GM18870 (cell line): ENCODE data around the gene RIIAD1.

ENCODE experiments used
- ATAC-seq: cut with Tn5 transposase; IDR thresholded peaks from one replicate; pipeline ENCODE4 v1.9.1; 2021; ENCODE audit warnings: moderate library complexity; ENCODE audit not compliant: unreplicated experiment

The RIIAD1 gene

DNA sequence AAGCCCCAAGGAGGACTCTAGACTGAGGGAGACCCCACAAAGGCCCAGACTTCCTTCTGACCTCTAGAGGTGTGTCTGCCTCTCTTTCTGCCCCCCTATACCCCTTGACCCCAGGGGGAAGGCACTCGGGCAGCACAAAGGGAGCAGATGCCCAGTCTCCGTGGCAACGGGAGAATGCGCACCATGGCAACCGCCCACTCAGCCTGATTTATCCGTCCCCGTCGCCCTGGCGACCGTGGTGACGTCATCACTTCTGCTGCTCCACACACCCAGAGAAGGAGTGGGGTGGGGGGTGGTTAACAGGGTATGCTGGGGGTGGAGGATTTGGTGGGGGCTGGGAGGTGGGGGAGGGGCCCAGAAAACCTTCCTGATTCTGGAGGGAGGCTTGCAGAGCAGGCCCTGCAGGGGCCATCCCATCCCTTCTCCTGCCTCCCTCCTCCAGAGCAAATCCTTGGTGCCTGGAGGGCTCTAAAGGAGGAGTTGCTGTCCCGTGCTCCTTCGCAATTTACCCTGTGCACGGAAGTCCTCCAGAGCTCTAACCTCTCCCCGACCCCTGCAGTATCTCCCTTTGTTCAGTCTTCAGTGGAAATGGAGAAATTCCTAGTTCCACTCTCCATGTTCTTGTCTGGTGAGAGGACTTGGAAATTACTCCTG, 11.0 kb upstream of the RIIAD1 start:
- no peak for ATAC-seq

DNA sequence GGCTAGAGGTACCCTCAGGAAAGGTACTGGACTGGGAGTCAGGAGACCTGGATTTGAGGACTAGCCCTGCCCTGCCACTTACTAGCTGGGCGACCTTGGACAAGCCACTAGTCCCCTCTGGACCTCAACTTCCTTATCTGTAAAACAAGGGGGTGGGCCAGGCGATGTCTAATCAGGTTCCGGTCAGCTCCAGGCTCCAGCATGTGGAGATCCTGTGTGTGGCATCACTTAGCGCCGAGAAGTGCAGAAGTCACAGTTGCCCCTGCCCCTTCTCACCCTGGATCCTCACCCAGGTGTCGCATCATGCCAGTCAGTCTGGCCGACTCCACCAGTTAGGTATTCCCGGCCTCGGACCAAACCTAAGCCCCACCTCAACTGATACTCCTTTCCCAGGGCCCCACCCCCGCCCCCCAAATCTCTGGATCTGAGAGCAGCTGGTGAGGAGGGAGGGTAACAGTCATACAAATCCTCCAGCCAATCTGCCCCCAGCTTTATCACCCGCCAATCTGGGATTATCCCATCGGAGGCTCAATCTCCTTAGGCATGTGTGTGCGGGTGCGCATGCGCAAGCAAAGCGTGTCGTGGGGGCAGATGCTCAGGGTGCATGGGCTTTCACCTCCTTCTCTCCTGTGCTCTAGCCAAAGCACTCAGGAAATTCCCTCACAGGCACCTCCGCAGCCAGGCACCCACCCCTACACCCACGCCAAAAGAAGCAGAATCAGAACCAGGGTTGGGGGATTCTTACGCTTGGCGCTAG, 10.1 kb upstream of the RIIAD1 start:
- no peak for ATAC-seq

GRCh38 chr1:151711951-151712350, 9.4 kb upstream of the RIIAD1 start:
- ATAC-seq: no peak

- no peak for ATAC-seq
Measured at GRCh38 chr1:151713044-151713443, 8.3 kb upstream of the RIIAD1 start.

- ATAC-seq: no peak
Measured at GRCh38 chr1:151713874-151714273, 7.4 kb upstream of the RIIAD1 start.

DNA sequence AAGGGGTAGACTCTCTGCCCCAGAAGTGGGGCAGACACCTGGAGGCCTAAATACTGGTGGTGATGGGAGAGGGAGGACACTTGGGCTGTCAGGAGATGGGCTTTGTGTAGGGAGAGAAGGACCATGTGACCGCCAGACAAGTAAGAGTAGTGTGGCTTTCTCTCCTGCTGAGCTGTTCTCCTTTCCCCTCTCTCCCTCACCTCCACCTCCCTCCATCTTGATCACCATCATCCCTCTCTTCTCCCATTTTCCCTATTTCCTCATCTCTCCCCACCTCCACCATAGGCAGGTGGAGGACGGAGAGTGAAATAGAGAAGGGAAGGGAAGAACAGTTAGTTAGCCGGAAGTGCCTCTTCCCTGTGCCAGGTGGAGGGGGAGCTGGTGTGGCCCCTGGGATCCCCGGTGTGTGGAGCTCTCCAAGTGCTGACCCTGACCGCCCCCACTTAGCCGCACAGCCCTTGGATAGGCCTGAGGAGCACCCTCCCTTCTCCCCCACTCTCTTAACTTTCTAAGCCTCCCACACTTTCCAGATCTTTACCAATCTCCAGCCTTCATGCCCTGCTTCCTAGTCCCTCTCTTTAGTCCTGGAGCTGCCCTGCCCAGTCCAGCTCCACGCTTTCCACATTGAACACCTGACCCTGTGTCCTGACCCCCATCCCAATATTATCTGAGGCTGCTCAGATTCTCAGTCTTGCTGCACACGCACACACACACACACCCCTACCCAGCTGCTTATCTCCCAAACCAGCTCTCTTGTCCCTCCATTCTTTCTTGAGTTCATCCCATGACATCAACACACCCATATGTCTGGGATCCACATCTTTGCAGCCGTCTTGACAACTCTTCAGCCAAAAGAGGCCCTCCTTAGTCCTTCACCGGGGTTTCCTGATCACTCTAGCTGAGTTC, 6.2 kb upstream of the RIIAD1 start:
- ATAC-seq: no peak

- ATAC-seq: no peak
Measured at GRCh38 chr1:151715726-151716404, 5.5 kb upstream of the RIIAD1 start.

DNA sequence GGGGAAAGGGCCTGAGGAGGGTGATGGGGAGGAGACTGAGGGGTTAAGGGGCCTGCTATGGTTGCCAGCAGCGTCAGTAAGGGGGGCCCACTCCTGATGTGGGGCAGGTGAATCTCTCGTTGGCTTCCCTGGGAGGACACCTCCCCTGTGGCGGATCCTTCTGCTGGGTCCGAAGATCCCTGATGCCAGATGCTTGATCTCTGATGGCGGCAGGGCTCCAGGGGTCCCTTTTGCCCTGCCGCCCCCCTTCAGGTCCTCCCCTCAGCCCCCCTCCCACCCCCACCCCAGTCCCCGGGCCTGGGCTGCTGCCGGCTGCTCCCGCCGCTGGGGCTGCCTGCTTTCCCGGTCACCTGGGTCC, 4.9 kb upstream of the RIIAD1 start:
- no peak for ATAC-seq

GRCh38 chr1:151716771-151717631, 4.3 kb upstream of the RIIAD1 start, which contains the start of gene CELF3:
Gene CELF3 (minus strand): TSS chr1:151716803. CDS start chr1:151716020, 783 bp downstream.
- no peak for ATAC-seq

DNA sequence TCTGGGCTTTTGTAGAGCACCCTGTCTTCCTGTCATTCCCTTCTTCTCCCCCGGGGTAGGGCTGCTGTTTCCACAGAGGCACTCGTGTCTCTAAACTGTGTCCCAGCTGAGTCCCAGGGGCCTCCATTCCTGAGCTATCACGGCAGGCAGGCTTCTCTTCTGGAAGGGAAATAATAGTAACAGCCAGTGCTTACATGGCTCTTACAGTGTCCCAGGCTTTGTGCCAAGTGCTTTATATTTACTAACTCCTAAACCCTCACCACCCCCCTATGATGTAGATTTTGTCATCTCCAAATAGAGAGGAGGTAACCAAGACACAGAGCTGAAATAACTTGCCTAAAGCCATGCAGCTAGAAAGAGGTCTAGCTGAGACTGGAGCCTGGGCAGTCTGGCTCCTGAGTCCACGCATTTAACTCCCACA, 3.3 kb upstream of the RIIAD1 start:
- ATAC-seq: no peak

- ATAC-seq: no peak
Measured at GRCh38 chr1:151718666-151719065, 2.7 kb upstream of the RIIAD1 start.

DNA sequence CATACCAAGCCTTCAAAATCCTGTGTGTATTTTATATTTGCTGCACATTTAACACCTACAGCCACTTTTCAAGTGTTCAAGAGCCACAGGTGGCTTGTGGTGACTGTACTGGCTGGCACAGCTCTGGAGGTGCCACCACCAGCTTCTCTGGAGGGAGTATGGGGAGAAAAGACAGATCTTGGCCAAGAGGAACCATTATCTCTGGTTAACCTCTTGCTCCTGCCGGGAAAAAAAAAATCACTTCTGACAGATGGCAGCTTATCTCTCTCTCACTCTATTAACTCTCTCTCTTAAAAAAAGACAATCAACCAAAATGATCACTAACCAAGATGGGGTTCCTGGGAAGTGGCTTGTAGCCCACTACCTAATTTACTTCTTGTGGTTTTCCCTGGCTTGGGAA, 1.2 kb upstream of the RIIAD1 start:
- no peak for ATAC-seq

GRCh38 chr1:151720554-151720953, 768 bp upstream of the RIIAD1 start:
- no peak for ATAC-seq

GRCh38 chr1:151721788-151722510, 627 bp downstream of the RIIAD1 start:
- no peak for ATAC-seq

GRCh38 chr1:151723726-151724370, 2.5 kb downstream of the RIIAD1 start:
- no peak for ATAC-seq

GRCh38 chr1:151728151-151729054, 7.1 kb downstream of the RIIAD1 start:
- ATAC-seq: no peak

DNA sequence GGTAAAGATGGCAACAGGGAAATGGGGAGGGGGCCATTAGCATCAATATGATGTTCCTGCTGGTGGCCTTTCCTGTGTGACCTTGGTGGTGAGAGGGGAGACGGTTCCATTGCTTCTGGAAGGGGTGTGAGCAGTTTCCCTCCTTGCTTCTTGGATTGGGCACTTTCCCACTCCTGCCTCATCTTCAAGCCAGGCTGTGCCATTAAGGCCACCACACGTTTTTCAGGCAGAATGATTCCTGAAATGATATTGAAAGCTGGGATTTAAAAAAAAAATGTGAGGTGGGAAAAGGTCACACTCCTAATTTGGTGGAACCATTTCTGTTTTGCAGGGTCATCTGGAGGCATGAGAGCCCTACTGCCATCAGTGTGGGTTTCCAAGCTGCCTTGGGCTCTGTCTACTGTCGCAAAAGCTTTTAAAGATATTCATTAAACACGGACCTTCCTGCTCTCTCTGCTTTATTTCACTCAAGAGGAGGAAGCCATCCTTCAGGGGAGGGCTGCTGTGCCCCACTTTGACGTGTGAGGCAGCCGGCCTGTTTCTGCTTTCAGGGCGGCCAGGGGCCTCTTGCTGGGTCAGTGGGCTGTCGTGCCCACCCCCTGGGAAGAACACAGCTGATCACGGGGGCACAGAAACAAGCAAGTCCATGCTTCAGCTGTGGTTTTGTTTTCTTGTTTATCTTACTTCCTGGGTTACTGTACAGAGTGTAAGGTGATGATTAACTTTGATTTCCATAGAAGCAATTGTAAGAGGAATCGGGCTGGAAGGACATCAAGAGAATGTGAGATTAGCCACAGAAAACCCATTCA, 8.0 kb downstream of the RIIAD1 start:
- no peak for ATAC-seq
